Upper lobe of left lung (tissue), 6 donors: ENCODE data around the gene SCARB1. TPM values are rescaled to one million over a fixed set of nuclear protein-coding genes. Genes with fewer than 3 reads are reported as not detected.

Source experiments
- ATAC-seq, 2 donors: fragments of 200-7000 bp; cut with Tn5 transposase; one replicate each; pipeline ENCODE4 v1.9.1; 2022; ENCODE audit warnings: mild to moderate bottlenecking in 2 of 2, moderate library complexity in 2 of 2; ENCODE audit not compliant: low FRiP score in 2 of 2
- DNase-seq, 2 donors: peaks; one replicate each; pipeline ENCODE4 v3.0.0-alpha.2; 2019 to 2020
- H3K27ac ChIP-seq, 4 donors: fragments of 200-600 bp; sonication (generic); one replicate each; pipeline ENCODE4 v1.5.1; 2016 to 2019
- H3K27me3 ChIP-seq, 4 donors: fragments of 200-600 bp; sonication (generic); one replicate each; pipeline ENCODE4 v1.5.1; 2017 to 2019
- H3K36me3 ChIP-seq, 4 donors: fragments of 200-600 bp; sonication (generic); one replicate each; pipeline ENCODE4 v1.5.1; 2016 to 2019
- H3K4me1 ChIP-seq, 4 donors: fragments of 200-600 bp; sonication (generic); one replicate each; pipeline ENCODE4 v1.5.1; 2018 to 2019
- H3K4me3 ChIP-seq, 4 donors: fragments of 200-600 bp; sonication (generic); one replicate each; pipeline ENCODE4 v1.5.1; 2017 to 2019; ENCODE audit warnings: mild to moderate bottlenecking in 2 of 4, moderate library complexity in 1 of 4
- H3K9me3 ChIP-seq, 4 donors: fragments of 200-600 bp; sonication (generic); one replicate each; pipeline ENCODE4 v1.5.1; 2018 to 2019
- CTCF ChIP-seq, 6 experiments: fragments of 450-650 bp in 4 of 6; fragments of 200-600 bp in 2 of 6; sonication (generic) in 2 of 6; IDR thresholded peaks; one replicate each; pipeline ENCODE4 v1.5.1; 2016 to 2019; ENCODE audit warnings: antibody characterized with exemption in 6 of 6
- EP300 ChIP-seq, 4 donors: sonication (generic); formaldehyde crosslinking; IDR thresholded peaks; one replicate each; pipeline ENCODE4 v1.5.1; 2017; ENCODE audit warnings: antibody characterized with exemption in 4 of 4, control low read depth in 2 of 4
- POLR2A ChIP-seq, 4 donors: fragments of 450-650 bp; IDR thresholded peaks; one replicate each; pipeline ENCODE4 v1.5.1; 2016 to 2017; ENCODE audit warnings: antibody characterized with exemption in 4 of 4, mild to moderate bottlenecking in 2 of 4
- POLR2AphosphoS5 ChIP-seq, 2 donors: sonication (generic); formaldehyde crosslinking; IDR thresholded peaks; one replicate each; pipeline ENCODE4 v1.5.1; 2017; ENCODE audit warnings: antibody characterized with exemption in 2 of 2
- WGBS, 2 donors: methylation state at CpG; one replicate each; pipeline ENCODE4 v1.1.5; 2017 to 2018; 5-methylcytosine and 5-hydroxymethylcytosine counted together
- total RNA-seq, 6 donors: library from RNA; depleted of rRNA in 4 of 6; stranded (reverse); fragments of >200 nt in 4 of 6; gene quantifications; one replicate each; pipeline versions ENCODE4 v1.1.0 to v1.2.1, GENCODE V29; 2016 to 2021
- donor health status: DM: no; HTN: no; CAD: no; lungs with moderate emphysema.
- donor health status: DM: no; HTN: yes; CAD: no; lungs with severe emphysema.

The SCARB1 gene
- total RNA-seq, 6 donors from 2014 or later, result 10.0 to 51.3 (median 22.5) TPM

- DNase-seq, result no peak
These were observed 6.9 kb downstream of the SCARB1 start for GRCh38 chr12:124856842-124857178.

GRCh38 chr12:124856132-124856841, 7.4 kb downstream of the SCARB1 start:
- H3K27ac ChIP-seq, result peak overlapping the region in 1 of 4 donors; percentile 45
- ATAC-seq (no peak), DNase-seq (no peak)
- 28 to 52% methylated on average over 8 to 15 of the region's 16 CpGs for WGBS, 2 donors
- H3K36me3 ChIP-seq, result no peaks in the 10 kb centered on the region
- H3K27me3 ChIP-seq, result no peaks in the 10 kb centered on the region
- H3K4me1 ChIP-seq, result peaks cover 29 to 50% (median 40%) of the 10 kb centered on the region in 4 donors
- H3K9me3 ChIP-seq, result no peaks in the 10 kb centered on the region
- TF ChIP-seq POLR2AphosphoS5 (IDR thresholded peaks at IDR 0.05), result no peak
- TF ChIP-seq CTCF (IDR thresholded peaks at IDR 0.05), result no peak
- no peak for TF ChIP-seq POLR2A (IDR thresholded peaks at IDR 0.05)
- no peak for TF ChIP-seq EP300 (IDR thresholded peaks at IDR 0.05)
- no peak overlapping the region for H3K4me3 ChIP-seq

More at GRCh38 chr12:124856842-124857178, 6.9 kb downstream of the SCARB1 start:
- WGBS, 2 donors, result 86 to 90% methylated on average over 14 of the region's 14 CpGs
- no peak for TF ChIP-seq CTCF (IDR thresholded peaks at IDR 0.05)
- Histone ChIP-seq H3K27me3 (no peaks in the 10 kb centered on the region), H3K4me1 (peaks cover 29 to 54% (median 40%) of the 10 kb centered on the region in 4 donors), H3K36me3 (no peaks in the 10 kb centered on the region), H3K4me3 (no peak overlapping the region), H3K27ac (peak overlapping the region in 1 of 4 donors; percentile 30), H3K9me3 (no peaks in the 10 kb centered on the region)
- ATAC-seq, result no peak

GRCh38 chr12:124855275-124855957, 8.2 kb downstream of the SCARB1 start:
- TF ChIP-seq POLR2AphosphoS5 (IDR thresholded peaks at IDR 0.05) (no peak), CTCF (IDR thresholded peaks at IDR 0.05) (no peak), POLR2A (IDR thresholded peaks at IDR 0.05) (no peak), EP300 (IDR thresholded peaks at IDR 0.05) (no peak)
- DNase-seq (no peak), ATAC-seq (no peak)
- Histone ChIP-seq H3K9me3 (no peaks in the 10 kb centered on the region), H3K4me1 (peaks cover 29 to 48% (median 40%) of the 10 kb centered on the region in 4 donors), H3K27ac (peak overlapping the region in 3 of 4 donors; percentile 0 to 45 (median 35)), H3K27me3 (no peaks in the 10 kb centered on the region), H3K4me3 (no peak overlapping the region), H3K36me3 (no peaks in the 10 kb centered on the region)
- WGBS, 2 donors, result 72 to 81% methylated on average over 15 of the region's 15 CpGs

- WGBS, 2 donors, result 93 to 94% methylated on average over 11 of the region's 11 CpGs
- H3K27ac ChIP-seq, result peak overlapping the region in 3 of 4 donors; percentile 0 to 45 (median 35)
- no peak for DNase-seq
- H3K9me3 ChIP-seq, result no peaks in the 10 kb centered on the region
- H3K4me3 ChIP-seq, result no peak overlapping the region
- ATAC-seq, result no peak
- TF ChIP-seq POLR2A (IDR thresholded peaks at IDR 0.05), result no peak
- TF ChIP-seq POLR2AphosphoS5 (IDR thresholded peaks at IDR 0.05), result no peak
- TF ChIP-seq CTCF (IDR thresholded peaks at IDR 0.05), result no peak
- TF ChIP-seq EP300 (IDR thresholded peaks at IDR 0.05), result no peak
- no peaks in the 10 kb centered on the region for H3K27me3 ChIP-seq
- no peaks in the 10 kb centered on the region for H3K36me3 ChIP-seq
- peaks cover 29 to 51% (median 40%) of the 10 kb centered on the region in 4 donors for H3K4me1 ChIP-seq
These were observed 9.0 kb downstream of the SCARB1 start for GRCh38 chr12:124854637-124855184.
